ENCODE measurements around the gene NDST1.

- TF ChIP-seq CTCF (optimal IDR thresholded peaks at IDR 0.05 in 1 of 3, IDR thresholded peaks at IDR 0.05 in 1 of 3, conservative IDR thresholded peaks at IDR 0.05 in 1 of 3; ENCODE audit: extremely low read depth in 1 of 3, insufficient read depth in 2 of 3, low read length in 3 of 3) (no peak), EZH2 (IDR thresholded peaks at IDR 0.05; ENCODE audit: low read length) (no peak)
These were observed 41.8 kb downstream of the NDST1 start for GRCh38 chr5:150549735-150550134.
